ENCODE measurements around the gene TUBB.
"Not testable (repeated sequence)": the region's sequence is repeated elsewhere in the genome, so short reads cannot be mapped to it uniquely, and the experiment has no call there.

Gene TUBB

DNA sequence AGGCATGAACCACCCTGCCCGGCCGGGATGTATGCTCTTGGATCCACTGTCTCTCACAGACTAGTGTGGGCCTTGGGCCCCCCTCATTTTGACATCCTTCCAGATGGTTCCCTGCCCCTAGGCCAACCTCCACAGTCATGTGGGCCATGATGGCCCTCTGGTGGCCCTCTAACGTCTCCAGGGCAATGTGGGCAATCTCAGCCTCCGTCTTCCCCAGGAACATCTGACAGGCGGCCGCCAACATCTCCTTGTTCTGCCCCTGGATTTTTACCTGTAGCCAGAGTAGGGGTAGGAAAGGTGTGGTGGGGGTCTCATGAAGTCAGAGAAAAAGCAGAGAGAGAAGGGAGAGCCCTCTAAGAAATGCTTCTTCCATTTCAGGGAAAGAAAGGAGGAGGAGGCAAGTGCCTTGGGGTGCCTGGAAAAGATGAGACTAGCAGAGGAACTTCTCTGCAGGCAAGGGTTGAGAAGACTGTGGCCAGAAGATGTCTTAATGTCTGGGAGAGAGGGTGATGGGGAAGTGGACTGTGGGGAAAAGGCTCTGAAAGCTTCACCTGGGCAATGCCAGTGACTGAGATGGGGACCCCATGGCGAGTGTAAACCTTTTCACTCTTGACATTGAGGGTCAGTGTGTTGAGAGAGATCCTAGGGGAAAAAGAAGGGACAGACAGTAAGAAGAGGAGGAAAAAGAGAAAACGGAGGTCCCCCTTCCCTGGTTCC is 21.1 kb downstream of the TUBB start:
- ATAC-seq: no peak

- ATAC-seq: no peak
Measured at GRCh38 chr6:30741789-30742315, 21.7 kb downstream of the TUBB start.

GRCh38 chr6:30742316-30743098 is 22.4 kb downstream of the TUBB start, which contains the start of gene FLOT1:
TSS of gene FLOT1 (minus strand) at chr6:30742687. CDS start at chr6:30742189, 498 bp downstream.
- peak; percentile 71 to 75 for ATAC-seq

DNA sequence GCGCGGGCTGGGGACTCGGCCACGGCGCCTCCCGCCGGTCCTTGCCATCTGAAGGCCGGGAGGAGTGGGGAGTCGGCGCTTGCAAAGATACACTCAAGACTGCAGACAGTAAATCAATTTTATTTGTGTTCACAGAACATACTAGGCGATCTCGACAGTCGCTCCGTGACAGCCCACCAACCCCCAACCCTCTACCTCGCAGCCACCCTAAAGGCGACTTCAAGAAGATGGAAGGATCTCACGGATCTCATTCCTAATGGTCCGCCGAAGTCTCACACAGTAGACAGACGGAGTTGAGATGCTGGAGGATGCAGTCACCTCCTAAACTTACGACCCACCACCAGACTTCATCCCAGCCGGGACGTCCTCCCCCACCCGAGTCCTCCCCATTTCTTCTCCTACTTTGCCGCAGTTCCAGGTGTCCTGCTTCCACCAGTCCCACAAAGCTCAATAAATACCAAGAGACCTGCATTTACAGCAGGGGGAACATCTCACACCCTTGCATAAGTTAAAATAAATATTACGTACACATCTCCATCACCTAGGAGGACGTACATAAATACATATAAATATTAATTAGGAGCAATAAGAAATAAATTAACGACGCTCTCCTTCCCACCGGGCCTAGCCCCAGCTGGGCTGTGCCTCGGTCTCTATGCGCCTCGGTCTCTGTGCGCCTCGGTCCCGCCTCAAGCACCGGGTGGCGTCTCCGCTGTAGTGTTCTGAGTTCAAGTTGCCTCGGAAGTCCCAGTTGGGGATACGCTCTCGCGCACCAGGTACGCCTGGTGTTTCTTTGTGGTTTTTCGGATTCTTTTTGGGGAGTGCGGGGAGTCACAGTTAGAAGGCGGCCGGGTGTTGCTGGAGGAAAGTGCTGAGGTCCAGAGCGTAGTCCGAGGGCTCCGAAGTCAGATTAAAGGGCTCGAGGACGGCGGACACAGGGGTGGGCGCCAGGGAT is 23.2 kb downstream of the TUBB start:
- peak in 1 of 2 donors; percentile 2 for ATAC-seq

DNA sequence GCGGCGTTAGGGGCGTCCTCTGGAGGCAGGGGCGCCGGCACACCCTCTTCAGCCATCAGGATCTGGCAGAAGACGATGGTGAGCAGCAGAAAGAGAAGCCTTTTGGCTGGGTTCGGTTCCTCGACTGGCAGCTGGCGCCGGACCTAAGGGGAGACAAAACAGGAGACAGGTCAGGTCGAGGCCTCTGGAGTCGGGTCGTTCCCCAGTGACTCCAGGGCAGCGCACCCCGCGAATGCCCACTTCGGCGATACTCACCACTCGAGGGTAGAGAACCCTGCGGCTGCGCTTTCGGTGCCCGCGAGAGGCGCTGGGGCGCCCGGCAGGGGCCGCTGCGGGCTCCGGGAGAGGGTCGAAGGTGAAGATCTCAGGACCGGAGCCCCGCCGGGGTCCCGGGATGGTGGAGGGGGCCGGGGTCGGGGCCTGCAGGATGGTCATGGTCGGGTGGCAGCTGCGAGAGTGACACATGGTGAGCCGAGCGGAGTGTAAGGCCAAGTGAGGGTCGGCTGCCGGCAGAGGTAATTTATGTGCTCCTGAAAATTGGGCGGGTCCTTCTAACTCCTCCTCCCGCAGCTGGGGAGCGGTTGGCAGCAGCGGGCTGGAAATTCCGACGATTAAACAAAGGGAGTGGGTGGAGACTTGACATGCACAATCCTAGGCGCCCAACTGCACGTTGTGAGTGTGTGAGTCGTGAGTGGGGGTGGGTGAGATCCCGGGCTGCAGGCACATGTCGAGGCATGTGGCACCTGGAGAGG is 24.1 kb downstream of the TUBB start, which contains the start of gene IER3:
Gene IER3 (minus strand): TSS at position 494 of the 752 bp plus-strand sequence. CDS start 29 bp downstream, at position 465.
- peak; percentile 61 to 67 for ATAC-seq

GRCh38 chr6:30747300-30747687 is 27.1 kb downstream of the TUBB start:
- no peak for ATAC-seq

- no peak for ATAC-seq
Measured at GRCh38 chr6:30747902-30748769, 28.0 kb downstream of the TUBB start.

DNA sequence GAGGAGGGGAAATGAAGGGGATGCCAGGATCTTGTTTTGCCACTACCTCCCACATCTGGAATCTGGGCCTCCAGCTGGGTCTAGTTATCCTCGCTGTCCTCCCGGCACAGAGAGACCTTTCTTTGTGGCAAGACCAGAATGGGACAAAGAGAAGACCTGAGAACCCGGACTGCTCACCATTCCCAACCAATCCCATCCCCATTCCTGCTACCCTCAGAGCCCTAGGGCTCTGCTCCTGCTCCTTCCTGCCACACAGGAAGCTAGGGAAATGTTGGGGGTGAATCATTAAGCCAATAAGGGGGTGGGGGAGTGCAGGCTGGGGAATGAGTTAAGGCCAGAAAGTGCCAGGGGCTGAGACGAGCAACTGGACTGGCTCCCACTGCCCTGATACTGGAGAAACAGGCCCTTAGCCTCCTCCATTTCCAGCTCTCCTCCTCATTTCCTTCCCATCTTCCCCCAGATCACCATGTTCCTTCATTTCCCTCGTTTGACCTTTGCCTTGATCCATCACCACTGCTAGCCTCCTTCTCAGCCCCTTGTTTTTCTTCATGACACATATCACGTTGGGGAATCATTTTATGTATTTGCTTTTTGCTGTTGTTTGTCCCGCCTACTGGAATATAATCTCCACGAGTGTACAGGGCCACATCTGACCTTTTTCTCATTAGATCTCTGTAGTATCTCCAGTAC is 28.8 kb downstream of the TUBB start:
- ATAC-seq: no peak

- no peak for ATAC-seq
Measured at GRCh38 chr6:30749554-30750378, 29.6 kb downstream of the TUBB start.

DNA sequence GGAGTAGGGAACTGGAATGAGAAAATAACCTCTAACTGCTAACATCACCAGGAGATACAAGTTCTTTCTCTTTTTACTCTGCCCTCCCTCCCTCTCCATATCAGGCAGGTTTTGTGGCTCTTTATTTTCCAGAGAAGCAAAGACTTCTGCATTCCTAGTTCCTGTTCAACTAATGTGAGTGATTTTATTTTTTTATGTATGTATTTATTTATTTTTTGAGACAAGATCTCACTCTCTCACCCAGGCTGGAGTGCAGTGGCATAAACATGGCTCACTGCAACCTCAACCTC is 30.2 kb downstream of the TUBB start:
- ATAC-seq: no peak

DNA sequence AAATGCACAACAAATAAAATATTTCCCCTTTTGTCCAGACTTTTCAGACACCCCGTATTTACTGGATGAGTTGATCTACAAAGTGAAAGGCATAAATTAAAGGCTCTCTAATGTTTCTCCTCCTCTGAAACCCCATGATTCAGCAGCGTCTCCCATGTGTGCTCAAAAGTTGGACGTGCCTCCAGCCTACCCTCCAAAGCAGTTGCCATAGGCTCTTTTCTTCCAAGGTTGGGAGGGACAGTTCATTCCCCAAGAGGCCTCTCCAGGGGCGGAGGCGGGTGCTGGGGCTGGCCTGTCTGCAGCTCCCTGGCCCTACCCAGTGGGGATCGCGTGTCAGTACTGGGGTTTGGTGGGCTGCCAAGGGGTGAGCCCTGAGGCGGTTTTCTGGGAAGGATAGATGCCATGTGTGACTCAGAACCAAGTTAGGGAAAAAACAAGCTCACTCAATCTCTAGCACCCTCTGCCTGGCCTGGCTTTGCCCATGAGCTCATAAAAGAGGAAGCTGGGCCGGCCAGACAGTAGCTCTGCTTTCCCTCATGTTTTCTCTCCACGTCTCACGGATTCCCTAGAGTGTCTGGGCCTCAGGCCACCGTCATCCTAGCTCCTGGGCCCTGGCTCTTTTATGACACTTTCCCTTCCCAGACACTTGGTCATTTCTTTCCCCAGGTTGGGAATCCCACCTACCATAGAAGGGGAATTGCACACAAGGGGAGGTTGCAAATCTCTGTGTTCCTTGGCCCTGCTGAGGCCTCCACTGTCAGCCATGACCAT is 32.2 kb downstream of the TUBB start:
- ATAC-seq: peak in 1 of 2 donors; percentile 15

DNA sequence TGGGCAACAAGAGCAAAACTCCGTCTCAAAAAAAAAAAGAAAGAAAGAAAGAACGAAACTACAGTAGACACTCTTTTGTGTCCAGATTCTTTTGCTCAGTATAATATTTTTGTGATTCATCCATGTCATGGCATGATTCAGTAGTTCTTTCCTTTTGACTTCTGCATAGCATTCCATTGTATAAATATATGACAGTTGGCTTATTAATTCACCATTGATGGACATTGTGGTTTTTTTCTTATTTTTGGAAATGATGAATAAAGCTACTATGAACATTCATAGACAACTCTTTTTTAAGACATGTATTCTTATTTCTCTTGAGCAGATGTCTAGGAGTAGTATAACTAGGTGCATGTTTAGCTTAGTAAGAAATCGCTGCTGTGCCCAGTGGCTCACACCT is 34.5 kb downstream of the TUBB start:
- peak; percentile 38 to 57 for ATAC-seq

GRCh38 chr6:30756405-30757003 is 36.4 kb downstream of the TUBB start:
- not testable (repeated sequence) for ATAC-seq

- ATAC-seq: no peak
Measured at GRCh38 chr6:30757261-30757904, 37.2 kb downstream of the TUBB start.

GRCh38 chr6:30759575-30760239 is 39.6 kb downstream of the TUBB start:
- no peak for ATAC-seq

GRCh38 chr6:30760549-30760948 is 40.4 kb downstream of the TUBB start:
- no peak for ATAC-seq

Data from activated CD4-positive, CD25-positive, alpha-beta regulatory T cell treated with anti-CD3 and anti-CD28 coated beads, Interleukin-2, amount 50 U/mL, for 24 hours (primary cell).